SHP77 (cell line): ENCODE results near the gene EPHA4.

Experiments
- DNase-seq, 2 experiments: peaks; one replicate each; lab custom pipeline; 2025; lab: John Stamatoyannopoulos, UW

The EPHA4 gene

GRCh38 chr2:221571551-221572218, 419 bp downstream of the EPHA4 start:
- no peak for DNase-seq

DNA sequence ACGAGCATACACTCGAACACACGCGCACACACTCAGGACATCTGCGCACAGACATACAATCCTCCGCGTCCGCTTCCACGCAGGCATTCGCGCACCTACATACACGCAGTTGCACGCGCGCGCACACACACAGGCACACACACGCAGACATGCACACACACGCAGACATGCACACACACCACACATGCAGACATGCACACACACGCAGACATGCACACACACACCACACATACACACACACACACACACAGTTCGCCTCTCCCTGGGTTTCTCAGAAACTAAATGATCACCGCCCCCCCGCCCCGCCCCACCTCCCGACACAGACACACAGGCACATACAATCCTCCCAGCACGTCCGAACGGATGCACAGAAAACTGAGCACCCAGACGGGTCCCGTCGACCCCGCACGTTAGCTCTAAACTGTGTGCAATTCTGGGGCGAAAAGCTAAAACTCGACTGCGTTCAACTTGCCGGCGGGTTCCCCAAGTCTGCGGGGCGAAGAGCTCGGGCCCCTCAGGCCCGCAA, 1.0 kb downstream of the EPHA4 start:
- DNase-seq, result no peak

- DNase-seq, result peak; percentile 32 to 66
Observed at GRCh38 chr2:221570321-221570935, 1.7 kb downstream of the EPHA4 start.

- no peak for DNase-seq
Observed at GRCh38 chr2:221569871-221570270, 2.2 kb downstream of the EPHA4 start.

GRCh38 chr2:221569425-221569845, 2.7 kb downstream of the EPHA4 start:
- DNase-seq, result no peak

DNA sequence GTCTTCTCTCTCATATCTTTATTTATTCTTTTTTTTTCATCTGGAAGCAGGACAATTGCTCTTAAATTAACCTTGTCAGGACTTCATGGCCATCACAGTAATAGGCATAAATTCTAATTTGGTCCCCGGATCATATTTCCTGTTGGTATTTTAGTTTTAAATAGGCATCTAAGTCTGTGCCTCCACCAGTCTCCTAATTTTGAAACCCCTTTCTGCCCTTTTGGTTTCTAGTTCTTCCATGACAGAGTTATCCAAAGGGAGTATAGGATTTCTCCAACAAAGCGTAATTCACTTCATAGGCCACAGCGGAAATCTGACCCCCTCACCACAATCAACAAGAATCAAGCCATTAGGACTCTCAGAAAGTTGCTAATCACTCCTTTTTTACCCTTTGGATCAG, 3.8 kb downstream of the EPHA4 start:
- DNase-seq, result no peak

- no peak for DNase-seq
Observed at GRCh38 chr2:221567809-221568208, 4.3 kb downstream of the EPHA4 start.

DNA sequence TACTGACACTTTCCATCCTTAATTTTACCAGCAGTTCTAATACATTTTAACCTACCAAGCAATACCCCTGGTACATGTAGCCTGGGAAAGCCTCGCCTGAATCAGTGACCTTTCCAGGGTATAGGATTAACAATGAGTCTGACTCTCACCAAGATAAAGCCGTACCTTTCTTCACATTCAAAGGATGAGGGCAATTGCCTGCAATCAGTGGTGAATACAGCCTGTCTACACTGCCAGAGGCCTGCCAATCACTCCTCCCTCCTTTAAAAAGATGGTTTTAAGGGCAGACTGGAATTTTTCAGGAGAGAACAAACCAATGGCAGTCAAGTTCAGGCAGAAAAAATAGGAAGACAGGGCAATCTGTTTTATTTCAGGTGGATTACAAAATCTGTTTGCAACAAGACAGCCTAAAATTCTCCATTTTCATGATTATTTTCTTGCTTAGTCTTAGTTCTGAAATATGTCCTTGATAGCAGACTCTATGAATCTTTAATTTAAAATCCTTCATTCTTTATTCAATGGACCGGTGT, 4.8 kb downstream of the EPHA4 start:
- no peak for DNase-seq

GRCh38 chr2:221563270-221563985, 8.7 kb downstream of the EPHA4 start:
- DNase-seq, result no peak

DNA sequence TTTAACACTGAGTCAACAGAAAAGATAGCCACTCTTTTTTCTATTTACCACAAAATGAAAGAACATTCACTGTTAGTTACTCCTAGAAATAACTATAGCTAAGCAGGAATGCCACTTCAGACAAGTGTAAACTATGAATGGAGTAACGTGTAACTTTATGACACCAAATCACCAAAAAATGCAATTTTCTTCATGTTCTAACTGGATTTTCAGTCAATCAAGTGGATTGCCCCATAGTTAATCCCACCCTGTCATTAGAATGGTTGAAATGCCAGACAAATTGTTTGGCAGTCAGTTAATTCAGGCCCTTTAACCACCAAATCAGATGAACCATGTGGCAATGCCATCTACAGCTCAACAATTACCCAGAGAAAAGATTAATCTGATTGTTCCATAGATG, 9.9 kb downstream of the EPHA4 start:
- DNase-seq, result no peak

GRCh38 chr2:221561770-221562169, 10.3 kb downstream of the EPHA4 start:
- DNase-seq, result no peak

GRCh38 chr2:221559991-221560390, 12.1 kb downstream of the EPHA4 start:
- no peak for DNase-seq

DNA sequence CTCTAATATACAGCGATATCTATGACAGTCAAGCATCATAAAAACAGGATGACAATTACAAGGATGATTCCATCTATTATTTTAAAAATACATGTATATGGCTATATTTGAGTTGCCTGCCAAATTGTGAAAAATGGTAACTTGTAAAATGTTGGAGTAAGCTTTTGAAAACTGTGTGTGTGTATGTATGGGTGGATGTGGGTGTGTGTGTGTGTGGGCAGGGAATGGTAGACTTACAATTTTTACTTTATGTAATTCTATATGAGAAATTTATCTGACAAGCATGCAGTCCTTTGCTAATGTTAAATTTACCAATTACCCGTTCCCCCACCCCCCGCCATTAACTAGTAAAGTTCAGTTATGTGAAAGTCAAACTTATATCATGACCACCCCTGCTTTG, 14.0 kb downstream of the EPHA4 start:
- DNase-seq, result no peak

- no peak for DNase-seq
Observed at GRCh38 chr2:221555494-221555846, 16.6 kb downstream of the EPHA4 start.

- no peak for DNase-seq
Observed at GRCh38 chr2:221554769-221555493, 17.2 kb downstream of the EPHA4 start.

DNA sequence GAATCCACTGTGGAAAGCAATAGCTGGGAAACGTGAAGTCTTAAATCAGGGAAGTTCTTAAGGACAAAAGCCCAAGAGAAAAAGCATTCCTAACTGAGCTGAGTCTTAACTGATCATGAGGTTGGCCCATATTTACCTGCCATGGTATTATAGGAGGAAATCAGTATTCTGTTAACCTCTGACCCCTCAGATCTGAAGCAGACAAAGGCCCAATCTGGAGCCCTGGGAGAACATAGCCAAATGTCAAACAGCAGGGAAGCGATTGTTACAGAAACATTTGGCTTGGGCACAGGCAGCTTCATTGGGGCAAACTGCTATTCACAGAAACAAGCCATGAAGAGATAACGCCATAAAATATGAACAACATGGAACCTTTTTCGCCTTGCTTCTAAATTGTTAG, 18.8 kb downstream of the EPHA4 start:
- DNase-seq, result no peak

DNA sequence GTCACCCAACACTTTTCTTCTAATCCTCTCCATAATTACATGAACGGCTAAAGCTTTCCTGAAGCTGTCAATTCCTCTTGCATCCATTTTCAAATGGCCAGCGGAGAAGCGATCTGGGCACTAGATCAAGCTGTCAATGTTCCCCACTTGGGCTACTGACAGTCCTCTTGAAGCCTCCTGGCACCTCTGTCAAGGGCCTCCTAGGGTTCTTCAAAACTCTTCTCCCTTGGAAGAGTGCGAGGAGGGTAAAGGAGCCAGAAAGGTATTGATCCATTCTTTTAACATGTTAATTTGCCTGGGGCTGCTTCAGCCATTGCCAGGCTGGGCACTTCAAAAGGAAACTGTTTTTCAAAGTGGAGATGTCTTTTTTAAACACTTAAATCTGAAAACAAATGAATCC, 19.8 kb downstream of the EPHA4 start:
- no peak for DNase-seq

DNA sequence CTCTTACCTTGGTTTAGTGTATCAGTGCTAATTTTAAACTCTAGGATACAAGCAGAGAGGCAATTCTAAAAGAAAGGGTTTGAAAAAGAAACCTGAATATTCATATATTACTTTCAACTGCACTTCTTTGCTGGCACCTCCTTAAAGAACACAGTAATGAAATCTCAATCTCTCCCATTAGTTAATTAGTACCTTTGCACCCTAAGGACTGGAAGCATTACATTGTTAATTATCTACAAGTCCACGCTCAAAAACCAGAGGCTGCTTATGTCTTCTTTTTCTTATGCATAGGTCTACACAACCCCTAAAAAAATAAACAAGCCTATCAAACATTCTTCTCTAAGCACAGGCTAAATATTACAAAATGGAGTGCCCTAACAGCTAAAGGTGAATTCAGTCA, 20.2 kb downstream of the EPHA4 start:
- no peak for DNase-seq

GRCh38 chr2:221549143-221549542, 23.0 kb downstream of the EPHA4 start:
- no peak for DNase-seq

GRCh38 chr2:221546505-221547225, 25.4 kb downstream of the EPHA4 start:
- no peak for DNase-seq

DNA sequence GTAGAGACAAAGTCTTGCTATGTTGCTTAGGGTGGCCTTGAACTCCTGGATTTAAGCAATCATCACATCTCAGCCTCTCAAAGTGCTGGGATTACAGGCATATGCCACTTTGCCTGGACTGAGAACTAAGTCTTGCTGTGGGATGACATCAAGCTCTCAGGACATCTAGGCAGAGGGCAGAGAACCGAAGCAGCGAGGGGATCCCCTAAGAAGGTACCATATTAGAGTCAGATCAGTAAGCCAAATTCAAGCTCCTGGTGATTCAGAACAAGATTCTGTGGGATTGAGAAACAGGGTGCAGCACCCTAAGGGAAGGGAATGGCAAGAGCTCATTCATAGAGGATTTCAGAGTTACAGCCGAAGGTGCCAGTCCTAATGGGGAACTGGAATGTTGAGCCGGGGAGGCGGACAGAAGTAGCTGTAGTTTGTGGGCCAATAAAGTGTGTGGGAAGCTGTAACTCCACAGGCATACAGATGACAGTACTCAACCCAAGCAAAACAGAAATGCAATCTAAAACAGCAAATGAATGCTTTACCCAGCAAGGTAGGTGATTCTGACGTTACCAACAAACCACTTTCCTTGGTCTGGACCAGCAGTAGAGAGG, 30.9 kb downstream of the EPHA4 start:
- DNase-seq, result no peak
